ENCODE results near the gene RASGRF2. TPM values are rescaled to one million over a fixed set of nuclear protein-coding genes. Genes with fewer than 3 reads are reported as not detected.

Gene RASGRF2
- total RNA-seq, 4 donors from 2014 or later: 3.3 to 26.4 (median 12.3) TPM

DNA sequence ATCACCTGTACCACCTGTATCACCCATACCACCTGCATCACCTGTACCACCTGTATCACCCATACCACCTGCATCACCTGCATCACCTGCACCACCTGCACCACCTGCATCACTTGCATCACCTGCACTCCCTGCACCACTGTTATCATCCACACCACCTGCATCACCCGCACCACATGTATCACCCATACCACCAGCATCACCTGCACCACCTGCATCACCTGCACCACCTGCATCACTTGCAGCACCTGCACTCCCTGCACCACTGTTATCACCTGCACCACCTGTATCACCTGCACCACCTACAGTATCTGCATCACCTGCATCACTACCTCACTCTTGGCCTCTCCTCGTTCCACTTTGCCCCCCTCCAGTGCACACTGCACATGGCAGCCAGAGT is 209.8 kb downstream of the RASGRF2 start:
- no peak for DNase-seq
- H3K4me1 ChIP-seq: no peaks in the 10 kb centered on the region
- intact Hi-C loops (cut with DNase I; ENCODE audit: low total_unique reads): no loop called here
- peak overlapping the region in 1 of 2 donors; percentile 17 for H3K27ac ChIP-seq
- H3K36me3 ChIP-seq: no peaks in the 10 kb centered on the region
- TF ChIP-seq POLR2A (IDR thresholded peaks at IDR 0.05) (no peak), CTCF (IDR thresholded peaks at IDR 0.05) (no peak)
- no peak overlapping the region for H3K4me3 ChIP-seq
- no peaks in the 10 kb centered on the region for H3K27me3 ChIP-seq
- H3K9me3 ChIP-seq: no peaks in the 10 kb centered on the region

- H3K36me3 ChIP-seq: no peaks in the 10 kb centered on the region
- intact Hi-C loops (cut with DNase I; ENCODE audit: low total_unique reads): no loop called here
Observed at GRCh38 chr5:81171769-81172168, 211.6 kb downstream of the RASGRF2 start.

DNA sequence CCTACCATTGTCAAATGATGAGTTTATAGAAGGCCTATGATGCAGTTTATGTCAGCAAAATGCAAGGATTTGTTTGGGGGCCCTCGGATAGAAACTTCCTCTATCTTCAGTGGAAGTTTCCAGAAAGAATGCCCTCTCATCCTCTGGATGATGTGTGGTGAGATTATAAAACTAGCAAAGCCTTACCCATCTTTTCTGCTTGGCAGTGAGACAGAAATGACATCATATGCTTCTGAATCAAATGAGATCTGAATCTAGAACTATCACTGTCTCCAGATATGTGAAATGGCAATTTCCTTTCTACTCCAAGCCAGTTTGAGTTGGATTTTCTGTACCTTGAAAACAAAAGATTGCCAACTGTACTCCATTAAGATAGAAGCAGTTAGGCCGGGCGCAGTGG is 212.5 kb downstream of the RASGRF2 start:
- H3K4me1 ChIP-seq: no peaks in the 10 kb centered on the region
- H3K36me3 ChIP-seq: no peaks in the 10 kb centered on the region
- H3K4me3 ChIP-seq: no peak overlapping the region
- DNase-seq: no peak
- TF ChIP-seq POLR2A (IDR thresholded peaks at IDR 0.05) (no peak), CTCF (IDR thresholded peaks at IDR 0.05) (no peak)
- no peaks in the 10 kb centered on the region for H3K27me3 ChIP-seq
- H3K9me3 ChIP-seq: no peaks in the 10 kb centered on the region
- intact Hi-C loops (cut with DNase I; ENCODE audit: low total_unique reads): no loop called here
- H3K27ac ChIP-seq: no peak overlapping the region

More at GRCh38 chr5:81171769-81172168, 211.6 kb downstream of the RASGRF2 start:
- TF ChIP-seq POLR2A (IDR thresholded peaks at IDR 0.05) (no peak), CTCF (IDR thresholded peaks at IDR 0.05) (no peak)
- no peaks in the 10 kb centered on the region for H3K27me3 ChIP-seq
- no peaks in the 10 kb centered on the region for H3K4me1 ChIP-seq
- H3K27ac ChIP-seq: peak overlapping the region in 1 of 2 donors; percentile 43
- DNase-seq: no peak
- H3K4me3 ChIP-seq: no peak overlapping the region
- no peaks in the 10 kb centered on the region for H3K9me3 ChIP-seq

DNA sequence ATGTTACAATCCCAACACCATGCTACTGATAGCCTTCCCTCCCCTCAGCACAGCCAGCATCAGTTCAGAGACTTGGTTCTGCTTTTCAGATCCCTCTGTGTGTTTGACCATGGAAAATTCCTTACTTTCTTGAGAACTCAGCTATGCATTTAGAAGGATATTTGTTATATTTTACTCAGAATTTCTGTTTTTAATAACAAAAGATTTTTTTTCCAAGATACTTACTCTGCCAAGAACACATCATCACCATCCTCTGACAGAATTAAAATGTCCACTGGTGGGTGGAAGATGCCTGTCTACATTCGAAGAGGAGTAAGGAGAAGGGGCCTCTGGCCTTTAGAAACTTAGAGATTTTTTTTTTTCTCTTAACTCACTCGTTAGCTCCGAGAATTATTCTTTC is 216.9 kb downstream of the RASGRF2 start:
- H3K36me3 ChIP-seq: no peaks in the 10 kb centered on the region
- no peak overlapping the region for H3K4me3 ChIP-seq
- TF ChIP-seq CTCF (IDR thresholded peaks at IDR 0.05): no peak
- TF ChIP-seq POLR2A (IDR thresholded peaks at IDR 0.05): no peak

DNA sequence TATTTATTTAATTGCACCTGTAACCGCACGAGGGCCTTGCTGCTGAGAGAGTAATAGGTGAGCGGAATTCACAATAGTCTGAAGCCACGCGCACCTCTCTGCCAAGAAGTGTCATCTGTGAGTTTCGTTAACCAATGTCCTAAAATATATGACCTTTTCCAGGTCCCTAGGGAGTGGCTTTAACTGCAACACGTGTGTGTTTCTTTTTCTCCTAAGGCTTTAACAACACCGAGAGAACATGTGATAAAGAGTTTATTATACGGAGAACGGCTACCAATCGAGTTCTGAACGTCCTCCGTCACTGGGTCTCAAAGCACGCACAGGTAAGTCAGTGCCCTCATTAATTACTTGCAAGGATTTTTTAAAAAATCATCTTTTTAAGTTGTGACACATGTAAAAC is 219.8 kb downstream of the RASGRF2 start:
- no peak overlapping the region for H3K27ac ChIP-seq
- no peak for DNase-seq
- H3K27me3 ChIP-seq: no peaks in the 10 kb centered on the region
- H3K36me3 ChIP-seq: no peaks in the 10 kb centered on the region
- no peaks in the 10 kb centered on the region for H3K4me1 ChIP-seq
- H3K4me3 ChIP-seq: no peak overlapping the region
- TF ChIP-seq POLR2A (IDR thresholded peaks at IDR 0.05) (no peak), CTCF (IDR thresholded peaks at IDR 0.05) (no peak)
- intact Hi-C loops (cut with DNase I; ENCODE audit: low total_unique reads): no loop called here
- H3K9me3 ChIP-seq: no peaks in the 10 kb centered on the region

More for the DNA sequence above, 216.9 kb downstream of the RASGRF2 start:
- no peaks in the 10 kb centered on the region for H3K27me3 ChIP-seq
- no peaks in the 10 kb centered on the region for H3K4me1 ChIP-seq
- H3K27ac ChIP-seq: no peak overlapping the region
- no peak for DNase-seq
- no peaks in the 10 kb centered on the region for H3K9me3 ChIP-seq
- intact Hi-C loops (cut with DNase I; ENCODE audit: low total_unique reads): no loop called here

Data from uterus (tissue), 4 donors.